ENCODE results near the gene COBL.

DNA sequence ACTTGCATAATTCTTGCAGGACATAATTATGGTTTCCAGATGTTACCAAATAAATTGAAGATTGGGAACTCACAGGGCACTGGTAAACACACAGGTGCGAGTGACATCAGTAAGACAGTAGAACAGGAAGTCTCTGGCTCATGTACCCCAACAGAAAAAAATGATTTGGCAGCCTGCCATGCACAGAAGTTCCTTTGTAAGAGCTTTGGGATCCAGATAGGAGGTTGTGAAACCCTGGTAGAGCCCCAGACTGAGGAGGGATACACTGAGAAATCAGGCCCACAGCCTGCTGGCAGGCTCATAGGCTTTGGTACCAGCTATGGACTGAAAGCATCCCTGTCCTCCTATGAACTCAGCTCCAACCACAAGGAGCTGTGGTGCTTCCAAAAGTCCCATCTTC, 118.0 kb downstream of the COBL start:
- TF ChIP-seq POLR2AphosphoS5 (IDR thresholded peaks at IDR 0.05; ENCODE audit: low read depth, low read length): no peak
- no peak for TF ChIP-seq POLR2A (IDR thresholded peaks at IDR 0.05; ENCODE audit: low read depth, low read length)
- no peak for TF ChIP-seq TAF1 (IDR thresholded peaks at IDR 0.05; ENCODE audit: low read depth, low read length)
- TF ChIP-seq POU2F2 (IDR thresholded peaks at IDR 0.05; ENCODE audit: low read depth, low read length): no peak
